GM12872 (cell line): ENCODE data around the gene SNX3.

ENCODE experiments used
- TF ChIP-seq, protein P1 (sequence below): IDR thresholded peaks from 3 replicates; pipeline ENCODE4 v1.5.1; 2011; ENCODE audit warnings: low read depth, mild to moderate bottlenecking, low read length, moderate library complexity; ENCODE audit not compliant: insufficient read depth

SNX3 gene

GRCh38 chr6:108293527-108294296 is 32.9 kb upstream of the SNX3 start:
- TF ChIP-seq, protein P1, sequence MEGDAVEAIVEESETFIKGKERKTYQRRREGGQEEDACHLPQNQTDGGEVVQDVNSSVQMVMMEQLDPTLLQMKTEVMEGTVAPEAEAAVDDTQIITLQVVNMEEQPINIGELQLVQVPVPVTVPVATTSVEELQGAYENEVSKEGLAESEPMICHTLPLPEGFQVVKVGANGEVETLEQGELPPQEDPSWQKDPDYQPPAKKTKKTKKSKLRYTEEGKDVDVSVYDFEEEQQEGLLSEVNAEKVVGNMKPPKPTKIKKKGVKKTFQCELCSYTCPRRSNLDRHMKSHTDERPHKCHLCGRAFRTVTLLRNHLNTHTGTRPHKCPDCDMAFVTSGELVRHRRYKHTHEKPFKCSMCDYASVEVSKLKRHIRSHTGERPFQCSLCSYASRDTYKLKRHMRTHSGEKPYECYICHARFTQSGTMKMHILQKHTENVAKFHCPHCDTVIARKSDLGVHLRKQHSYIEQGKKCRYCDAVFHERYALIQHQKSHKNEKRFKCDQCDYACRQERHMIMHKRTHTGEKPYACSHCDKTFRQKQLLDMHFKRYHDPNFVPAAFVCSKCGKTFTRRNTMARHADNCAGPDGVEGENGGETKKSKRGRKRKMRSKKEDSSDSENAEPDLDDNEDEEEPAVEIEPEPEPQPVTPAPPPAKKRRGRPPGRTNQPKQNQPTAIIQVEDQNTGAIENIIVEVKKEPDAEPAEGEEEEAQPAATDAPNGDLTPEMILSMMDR: no peak

GRCh38 chr6:108291091-108291490 is 30.3 kb upstream of the SNX3 start:
- TF ChIP-seq, protein P1: no peak

DNA sequence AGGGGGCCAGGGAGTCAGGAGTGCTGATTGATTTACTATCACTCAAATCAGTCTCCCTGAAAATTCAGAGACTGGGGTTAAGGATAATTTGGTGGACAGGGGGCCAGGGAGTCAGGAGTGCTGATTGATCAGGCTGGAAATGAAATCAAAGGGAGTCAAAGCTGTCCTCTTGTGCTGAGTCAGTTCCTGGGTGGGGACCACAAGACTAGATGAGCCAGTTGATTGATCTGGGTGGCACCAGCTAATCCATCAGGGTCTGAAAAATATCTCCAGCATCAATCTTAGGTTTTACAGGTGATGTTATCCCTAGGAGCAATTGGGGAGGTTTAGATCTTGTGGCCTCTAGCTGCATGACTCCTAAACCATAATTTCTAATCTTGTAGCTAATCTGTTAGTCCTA is 27.9 kb upstream of the SNX3 start:
- TF ChIP-seq, protein P1: no peak

GRCh38 chr6:108287373-108287772 is 26.5 kb upstream of the SNX3 start:
- TF ChIP-seq, protein P1: no peak

- TF ChIP-seq, protein P1: no peak
Observed at GRCh38 chr6:108286366-108286765, 25.5 kb upstream of the SNX3 start.

DNA sequence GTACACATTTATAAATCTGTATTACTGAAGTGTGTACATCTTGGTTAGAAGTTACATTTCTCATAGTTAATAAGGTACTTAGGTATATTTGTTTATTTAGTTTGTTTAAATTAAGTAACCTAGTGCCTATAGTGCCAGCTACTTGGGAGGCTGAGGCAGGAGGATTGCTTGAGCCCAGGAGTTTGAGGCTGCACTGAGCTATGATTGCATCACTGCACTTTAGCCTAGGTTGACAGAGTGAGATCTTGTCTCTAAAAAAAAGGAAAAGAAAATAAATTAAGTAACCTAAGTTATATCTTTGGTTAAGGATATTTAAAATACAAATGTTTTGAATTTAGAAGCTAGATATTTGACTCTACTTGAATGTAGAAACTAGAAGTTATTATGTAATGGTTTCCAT is 24.5 kb upstream of the SNX3 start:
- TF ChIP-seq, protein P1: no peak

- TF ChIP-seq, protein P1: no peak
Observed at GRCh38 chr6:108277831-108278230, 17.0 kb upstream of the SNX3 start.
